CD4-positive, alpha-beta T cell treated with Interferon alpha-2 for 1 hour (primary cell): ENCODE data around the gene TREML1.
A peak's percentile ranks its signal among the peaks of the same experiment; 100 is the strongest.

Source experiments
- DNase-seq, 2 donors: peaks; one replicate each; pipeline ENCODE4 v3.0.0-alpha.2; 2020 to 2022

The TREML1 gene, protein sequence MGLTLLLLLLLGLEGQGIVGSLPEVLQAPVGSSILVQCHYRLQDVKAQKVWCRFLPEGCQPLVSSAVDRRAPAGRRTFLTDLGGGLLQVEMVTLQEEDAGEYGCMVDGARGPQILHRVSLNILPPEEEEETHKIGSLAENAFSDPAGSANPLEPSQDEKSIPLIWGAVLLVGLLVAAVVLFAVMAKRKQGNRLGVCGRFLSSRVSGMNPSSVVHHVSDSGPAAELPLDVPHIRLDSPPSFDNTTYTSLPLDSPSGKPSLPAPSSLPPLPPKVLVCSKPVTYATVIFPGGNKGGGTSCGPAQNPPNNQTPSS

DNA sequence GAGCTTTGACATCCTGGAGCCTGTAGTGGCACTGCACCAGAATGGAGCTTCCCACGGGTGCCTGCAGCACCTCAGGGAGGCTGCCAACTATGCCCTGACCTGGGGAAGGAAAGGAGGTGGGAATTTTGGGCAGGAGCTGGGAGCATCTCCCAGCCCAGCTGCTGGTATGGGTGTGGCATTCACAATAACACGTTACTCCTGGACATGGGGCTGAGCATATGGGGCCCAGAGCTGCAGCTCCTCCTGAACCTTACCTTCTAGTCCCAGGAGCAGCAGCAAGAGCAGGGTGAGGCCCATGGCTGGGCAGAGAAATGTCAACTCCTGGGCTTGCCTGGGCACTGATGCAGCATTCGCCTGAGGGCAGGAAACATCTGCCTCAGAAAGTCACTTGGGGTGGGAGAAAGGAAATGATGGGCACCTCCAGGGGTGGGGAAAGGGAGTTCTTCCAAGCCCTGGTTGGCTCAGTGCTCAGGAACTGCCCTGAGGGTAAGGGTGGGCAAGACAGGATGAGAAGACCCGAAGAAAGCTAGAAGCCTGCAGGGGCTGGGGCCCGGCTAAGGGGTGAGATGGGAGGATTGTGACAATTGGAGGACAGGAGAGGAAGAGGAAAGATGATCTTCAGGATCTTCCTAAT lies at the start of gene TREML1:
TSS of gene TREML1 (minus strand) at position 356 of the 634 bp plus-strand sequence. CDS start at position 297, 59 bp downstream.
- no peak for DNase-seq

DNA sequence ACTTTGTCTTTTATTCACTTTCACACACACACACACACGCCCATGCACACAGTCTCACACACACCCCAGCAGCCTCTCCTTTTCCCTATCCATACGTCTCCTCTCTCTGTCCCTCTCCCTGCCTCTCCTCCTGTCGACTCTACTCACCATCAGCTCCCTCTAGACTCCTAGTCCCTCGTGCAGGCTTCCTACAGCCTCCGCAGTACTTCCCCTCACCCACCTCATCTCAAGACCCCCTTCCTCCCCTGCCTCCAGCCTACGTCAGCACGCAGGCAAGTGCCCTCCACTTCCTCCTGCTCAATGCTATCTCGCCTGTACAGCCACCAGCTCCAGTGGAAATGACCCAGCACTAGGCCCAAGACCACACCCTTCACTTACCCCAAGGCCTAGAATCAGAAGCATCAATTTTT lies 47.6 kb upstream of the TREML1 start:
- DNase-seq: peak in 1 of 2 donors; percentile 27

DNA sequence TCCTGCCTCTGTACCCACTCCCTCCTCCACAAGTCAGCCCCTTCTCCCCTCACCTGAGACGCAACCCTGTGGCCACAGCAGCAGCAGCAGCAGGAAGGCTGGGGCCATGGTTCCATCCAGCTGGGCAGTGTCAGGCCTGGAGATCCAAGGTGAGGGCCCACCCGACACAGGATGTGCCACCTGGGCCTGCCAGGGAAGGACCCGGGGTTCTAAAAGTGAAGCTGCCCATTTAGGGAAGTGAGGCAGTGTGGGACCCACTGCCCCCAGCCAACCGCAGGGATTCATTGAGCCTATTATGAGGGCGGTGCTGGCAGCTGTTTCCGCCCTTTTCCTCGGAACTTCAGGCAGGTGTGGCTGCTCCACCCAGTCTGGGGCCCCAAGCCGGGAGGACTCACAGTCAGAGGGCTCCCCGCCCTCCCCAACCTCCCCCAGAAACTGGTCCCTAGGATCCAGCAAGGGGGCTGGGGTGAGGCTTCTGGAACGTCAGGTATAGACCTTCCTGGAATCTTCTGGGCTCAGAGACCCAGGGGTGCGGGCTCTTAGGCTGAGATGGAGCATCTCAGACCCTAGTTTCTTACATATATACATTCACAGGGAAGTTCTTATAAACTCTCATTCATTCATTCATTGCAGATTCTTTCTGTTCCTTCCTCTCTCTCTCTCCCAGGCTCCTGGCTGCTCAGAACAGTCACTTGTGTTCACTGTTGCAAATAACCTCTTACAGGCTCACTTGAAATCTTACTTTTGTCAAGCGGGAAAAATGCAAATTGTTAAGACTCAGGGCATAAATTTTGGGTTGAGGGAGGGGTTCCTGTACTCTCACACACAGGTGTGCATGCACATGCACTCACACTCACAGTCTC lies 47.0 kb upstream of the TREML1 start, which contains the start of gene TREML2:
TSS of gene TREML2 (minus strand) at position 249 of the 863 bp plus-strand sequence. CDS start at position 108, 141 bp downstream.
- peak; percentile 52 to 68 for DNase-seq

DNA sequence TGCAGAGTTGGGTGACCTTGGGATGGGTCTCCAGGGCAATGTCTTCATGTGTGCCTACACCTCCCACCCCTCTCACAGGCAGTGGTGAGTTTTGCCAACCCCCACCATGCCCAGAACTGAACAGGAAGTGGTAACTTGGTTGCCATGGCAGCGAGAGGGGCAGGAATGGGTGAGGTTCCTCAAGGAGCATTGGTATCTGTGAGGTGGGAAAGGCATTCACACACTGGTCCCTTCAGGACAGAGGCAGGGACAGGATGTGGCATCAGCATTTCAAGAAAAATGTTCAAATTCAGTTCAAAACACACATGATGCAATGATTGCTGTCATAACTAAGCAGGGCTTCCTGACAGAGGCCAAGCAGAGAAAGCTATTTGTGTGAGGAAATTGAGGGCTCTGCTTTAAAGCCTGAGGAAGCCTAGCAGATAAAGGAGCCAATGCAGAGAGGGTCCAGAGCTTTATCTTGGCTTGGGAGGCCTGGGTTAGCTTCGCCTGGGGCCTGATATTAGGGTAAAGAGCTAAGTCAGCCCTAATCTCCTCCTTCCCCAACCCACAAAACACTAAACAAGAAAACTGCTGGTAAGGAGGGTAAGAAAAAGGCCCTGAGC lies 46.3 kb upstream of the TREML1 start:
- DNase-seq: peak; percentile 85

DNA sequence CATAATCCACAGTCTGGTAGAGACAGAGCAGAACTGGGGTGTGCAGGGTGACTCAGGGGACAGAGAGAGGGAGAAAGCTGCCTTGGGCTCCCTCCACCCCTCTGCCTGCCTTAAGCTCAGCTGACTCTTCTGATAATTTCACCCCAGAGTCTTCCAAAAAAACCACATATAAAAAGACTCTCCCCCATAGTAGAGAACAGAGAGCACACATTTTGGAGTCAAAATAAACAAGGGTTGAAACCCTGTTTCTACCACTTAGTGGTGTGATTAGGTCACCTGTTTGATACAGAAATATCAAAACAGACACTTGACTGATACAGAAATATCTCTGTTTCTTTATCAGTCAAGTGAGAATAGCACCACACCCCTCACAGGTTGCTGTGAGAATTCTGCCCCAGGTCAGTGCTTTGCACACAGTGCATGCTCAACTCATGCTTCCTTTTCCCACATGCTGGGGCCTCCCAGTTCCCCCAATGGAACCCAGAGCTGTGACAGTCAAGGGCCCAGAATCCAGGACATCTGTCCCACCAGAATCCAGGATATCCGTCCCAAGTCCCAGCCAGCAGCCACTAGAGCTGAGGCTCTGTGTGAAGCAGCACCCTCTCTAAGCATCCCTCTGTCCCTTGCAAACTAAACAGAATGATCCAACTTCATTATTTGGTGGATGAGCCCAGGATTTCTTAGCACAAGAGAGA lies 45.6 kb upstream of the TREML1 start:
- DNase-seq: peak; percentile 31 to 52

DNA sequence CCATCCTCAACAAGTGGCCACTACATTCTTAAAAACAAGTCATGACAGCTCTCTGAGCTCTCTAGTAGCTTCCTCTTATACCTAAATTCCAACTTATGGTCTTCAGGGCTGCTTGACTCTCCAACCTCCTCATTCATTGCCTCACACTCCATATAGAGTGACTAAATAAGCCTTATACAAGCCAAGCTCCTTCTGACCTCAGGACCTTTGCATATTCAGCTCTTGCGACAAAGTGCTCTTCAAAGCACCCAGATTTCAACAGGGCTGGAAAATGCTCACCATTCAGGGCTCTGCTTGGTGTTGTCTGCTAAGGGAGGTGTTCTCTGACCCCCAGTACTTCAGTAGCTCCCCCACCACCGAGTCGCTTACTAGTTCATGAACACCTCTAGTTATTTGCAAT lies 43.1 kb upstream of the TREML1 start:
- no peak for DNase-seq

DNA sequence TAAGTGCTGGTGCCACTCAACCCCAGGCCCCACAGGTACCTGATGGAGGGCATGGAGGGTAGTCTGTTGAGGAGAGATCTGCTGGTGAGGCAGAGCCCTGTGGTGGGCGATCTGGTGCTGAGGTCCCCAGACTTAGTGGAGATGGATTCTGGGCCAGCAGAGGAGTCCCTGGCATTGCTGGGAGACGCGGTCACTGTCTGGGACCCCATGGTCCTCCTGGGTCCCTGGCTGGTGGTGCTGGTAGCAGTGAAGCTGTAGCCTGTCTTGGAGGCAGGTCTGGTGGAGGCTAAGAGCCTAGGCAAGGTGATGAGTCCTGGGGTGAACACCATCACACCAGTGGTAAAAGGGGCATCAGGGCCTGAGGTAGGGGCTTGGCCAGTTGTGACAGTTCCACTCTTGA lies 40.2 kb upstream of the TREML1 start:
- DNase-seq: no peak

DNA sequence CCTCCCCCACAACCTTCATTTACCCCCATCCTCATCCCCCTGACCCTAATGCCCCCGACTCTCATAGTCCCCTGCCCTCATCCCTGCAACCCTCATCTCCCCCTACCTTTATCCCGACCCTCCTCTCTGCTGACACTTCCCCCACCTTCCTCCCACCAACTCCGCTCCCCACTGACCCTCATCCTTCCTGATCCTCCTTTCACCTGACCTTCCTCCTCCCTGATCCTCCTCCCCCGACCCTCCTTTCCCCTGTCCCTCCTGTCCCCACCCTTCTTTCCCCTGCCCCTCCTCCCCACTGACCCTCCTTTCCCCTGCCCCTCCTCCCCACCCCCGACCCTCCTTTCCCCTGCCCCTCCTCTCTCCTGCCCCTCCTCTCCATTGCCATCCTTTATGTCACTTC lies 39.7 kb upstream of the TREML1 start:
- DNase-seq: no peak

DNA sequence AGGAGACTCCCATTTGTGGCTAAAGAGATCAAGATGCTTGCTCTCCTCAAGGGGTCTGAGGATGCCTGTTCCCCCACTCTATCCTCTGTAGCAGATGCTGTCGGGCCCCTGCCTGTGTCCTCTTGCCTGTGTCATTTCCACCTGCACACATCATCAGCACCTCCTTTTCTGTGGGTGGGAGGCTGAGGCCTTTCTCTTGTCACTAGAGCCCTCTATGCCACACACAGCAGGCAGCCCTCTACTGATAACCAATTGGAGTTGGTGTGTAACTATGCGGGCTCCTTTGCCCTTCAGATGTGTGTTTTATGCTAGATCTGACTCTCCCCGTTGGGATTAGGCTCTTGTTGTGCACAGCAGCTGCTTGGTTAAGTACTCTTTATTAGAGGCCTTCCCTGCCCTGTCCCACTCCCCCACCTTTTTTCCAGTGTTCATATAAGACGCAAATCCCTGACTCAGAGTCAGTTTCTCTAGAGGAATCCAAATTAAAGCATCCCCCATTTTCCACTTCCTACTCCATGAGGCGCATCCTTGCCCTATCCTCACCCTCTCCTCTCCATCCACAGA lies 39.1 kb upstream of the TREML1 start:
- no peak for DNase-seq

DNA sequence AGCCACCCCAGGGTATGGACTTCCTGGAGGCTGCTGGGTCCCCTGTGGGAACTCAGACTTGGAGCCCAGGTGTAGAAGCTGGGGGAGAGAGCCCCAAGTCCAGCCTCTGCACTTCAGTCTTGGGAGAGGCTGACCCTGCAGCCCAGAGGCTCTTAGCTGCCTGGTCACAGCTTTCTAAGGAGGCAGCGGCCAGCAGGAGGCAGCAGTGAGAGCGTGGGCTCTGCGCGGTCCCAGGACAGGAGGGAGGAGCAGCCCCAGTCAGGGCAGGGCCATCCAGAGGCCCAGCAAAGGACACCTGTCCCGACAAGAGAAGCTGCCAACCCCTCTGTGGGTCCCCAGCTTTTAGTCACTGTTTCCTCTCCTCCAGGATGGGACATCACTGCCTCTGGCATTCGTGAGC lies 37.4 kb upstream of the TREML1 start:
- peak in 1 of 2 donors; percentile 41 for DNase-seq

DNA sequence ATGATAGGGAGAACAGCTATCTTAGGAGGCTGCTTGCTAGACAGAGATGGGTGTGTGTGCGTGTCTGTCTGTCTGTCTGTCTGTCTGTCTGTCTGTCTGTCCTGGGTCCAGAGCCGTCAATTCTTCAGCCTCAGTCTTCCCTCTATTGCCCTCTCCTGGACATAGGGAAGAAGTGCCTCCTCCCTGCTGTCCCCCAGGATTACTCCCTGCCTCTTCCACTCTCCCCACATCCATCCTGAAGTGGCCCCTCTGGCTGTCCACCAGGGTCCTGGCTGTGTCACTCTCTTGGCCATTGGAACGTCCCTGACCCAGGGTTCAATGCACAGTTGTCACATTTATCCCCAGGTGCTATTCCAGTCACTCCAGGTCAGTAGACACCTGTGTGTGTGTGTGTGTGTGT lies 36.6 kb upstream of the TREML1 start:
- DNase-seq: no peak

DNA sequence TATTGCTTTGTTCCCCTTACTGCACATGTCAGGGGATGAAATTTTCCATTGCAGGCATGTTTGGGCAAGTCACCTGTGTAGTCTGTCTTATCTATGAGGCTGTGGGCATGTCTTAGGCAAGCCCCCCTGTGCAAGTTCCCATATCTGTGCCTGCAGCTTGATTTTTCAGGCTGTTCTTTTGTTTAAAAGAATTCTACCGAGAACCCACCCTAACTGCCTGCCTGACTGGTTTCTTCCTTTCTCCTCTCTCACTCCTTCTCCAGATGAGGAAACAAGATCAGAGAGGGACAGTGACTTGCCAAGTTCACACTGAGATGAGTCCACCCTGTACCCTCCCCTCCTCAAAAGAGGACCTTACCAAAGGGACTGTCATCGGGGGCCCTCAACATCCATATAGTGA lies 35.8 kb upstream of the TREML1 start:
- no peak for DNase-seq

DNA sequence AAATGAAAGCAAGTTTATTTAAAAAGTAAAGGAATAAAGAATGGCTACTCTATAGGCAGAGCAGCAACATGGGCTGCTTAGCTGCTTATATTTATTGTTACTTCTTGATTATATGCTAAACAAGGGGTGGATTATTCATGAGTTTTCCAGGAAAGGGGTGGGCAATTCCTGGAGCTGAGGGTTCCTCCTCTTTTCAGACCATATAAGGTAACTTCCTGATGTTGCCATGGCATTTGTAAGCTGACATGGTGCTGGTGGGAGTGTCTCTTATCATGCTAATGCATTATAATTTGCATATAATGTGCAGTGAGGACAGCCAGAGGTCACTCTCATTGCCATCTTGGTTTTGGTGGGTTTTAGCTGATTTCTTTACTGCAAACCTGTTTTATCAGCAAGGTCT lies 34.9 kb upstream of the TREML1 start:
- peak in 1 of 2 donors; percentile 31 for DNase-seq

DNA sequence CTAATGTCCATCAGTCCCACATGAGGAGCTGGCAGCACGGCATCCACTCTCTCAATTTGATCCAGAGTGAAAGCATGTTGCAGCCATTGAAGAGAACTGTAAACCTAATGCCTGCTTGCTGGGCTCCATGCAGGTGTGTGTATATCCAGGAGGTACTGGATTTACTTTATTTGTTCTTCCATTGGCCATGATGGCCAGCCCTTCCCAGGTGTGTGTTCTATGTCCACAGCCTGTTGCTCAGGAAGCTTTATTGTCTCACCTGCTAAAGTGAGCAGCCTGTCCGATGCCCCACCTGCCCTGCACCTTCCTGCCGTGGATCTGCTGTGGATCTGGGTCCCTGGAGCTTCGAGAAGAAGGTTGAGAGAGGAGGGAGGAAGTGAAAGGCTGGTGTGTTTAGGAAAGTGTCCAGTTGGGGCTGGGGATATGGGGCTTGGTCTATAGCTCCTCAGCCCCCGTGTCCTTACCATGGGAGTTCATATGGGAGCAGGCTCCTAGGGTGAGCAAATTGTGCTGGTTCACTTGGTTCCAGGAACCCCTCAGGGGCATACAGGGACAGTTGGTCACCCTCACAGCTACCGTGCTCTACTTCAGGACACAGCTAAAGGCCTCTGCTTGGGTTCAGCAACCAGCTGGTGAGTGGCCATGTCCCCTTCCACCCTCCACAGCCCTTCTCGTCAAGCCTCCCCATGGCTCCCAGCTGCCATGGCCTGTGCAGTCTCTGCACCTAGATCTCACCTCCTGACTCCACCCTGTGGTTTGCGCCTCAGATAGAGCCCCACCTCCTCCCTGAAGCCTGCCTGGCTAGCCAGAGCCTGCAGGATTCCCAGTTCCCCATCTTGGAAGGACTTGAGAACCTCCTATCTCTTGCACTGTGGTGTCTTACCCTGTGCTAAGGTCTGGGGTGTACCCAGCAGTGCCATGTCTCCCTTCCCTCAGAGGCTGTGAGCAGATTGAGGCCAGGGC lies 34.1 kb upstream of the TREML1 start:
- no peak for DNase-seq

DNA sequence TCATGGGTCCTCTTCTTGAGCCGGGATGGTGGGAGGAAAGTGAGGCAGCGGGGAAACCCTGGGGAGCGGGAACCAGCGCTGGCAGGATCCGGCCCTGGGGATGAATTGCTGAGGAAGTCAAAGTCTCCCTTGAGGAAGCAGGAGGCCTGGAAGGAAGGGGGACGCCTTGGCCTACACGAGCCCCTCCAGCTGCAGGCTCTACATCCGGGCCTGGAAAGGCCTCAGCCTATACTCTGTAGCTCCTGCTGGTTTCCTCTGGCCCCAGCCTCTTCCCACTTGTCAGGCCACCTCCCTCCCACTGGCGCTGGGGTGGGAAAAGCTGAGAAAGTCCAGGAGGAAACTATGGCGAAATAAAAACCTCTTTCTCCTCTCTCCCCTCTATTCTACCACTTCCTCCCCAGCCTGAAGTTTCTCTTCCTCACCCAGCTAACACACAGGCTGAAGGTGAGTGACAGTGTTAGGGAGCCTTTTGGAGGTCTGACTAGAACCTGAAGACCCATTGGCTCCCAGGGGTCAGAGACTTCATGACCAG lies 31.9 kb upstream of the TREML1 start:
- no peak for DNase-seq

DNA sequence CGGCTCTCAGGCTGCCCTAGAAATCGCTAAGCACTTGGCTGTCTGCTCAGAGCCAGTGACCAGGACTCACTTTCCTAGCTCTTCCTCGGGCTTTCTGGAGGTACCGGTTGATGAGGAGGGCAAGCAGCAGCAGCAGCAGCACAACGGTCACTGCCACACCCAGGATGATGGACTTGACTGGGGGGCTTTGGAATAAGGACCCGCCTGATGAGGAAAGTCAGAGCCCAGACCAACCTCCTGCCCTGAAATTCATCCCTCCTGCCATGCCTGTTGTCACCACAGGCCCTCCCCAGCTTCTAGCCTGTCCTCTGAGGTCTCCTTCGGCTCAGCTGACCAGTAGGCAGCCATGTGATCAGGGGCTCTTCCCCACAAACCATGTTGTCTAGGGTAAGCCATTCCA lies 30.6 kb upstream of the TREML1 start:
- no peak for DNase-seq

DNA sequence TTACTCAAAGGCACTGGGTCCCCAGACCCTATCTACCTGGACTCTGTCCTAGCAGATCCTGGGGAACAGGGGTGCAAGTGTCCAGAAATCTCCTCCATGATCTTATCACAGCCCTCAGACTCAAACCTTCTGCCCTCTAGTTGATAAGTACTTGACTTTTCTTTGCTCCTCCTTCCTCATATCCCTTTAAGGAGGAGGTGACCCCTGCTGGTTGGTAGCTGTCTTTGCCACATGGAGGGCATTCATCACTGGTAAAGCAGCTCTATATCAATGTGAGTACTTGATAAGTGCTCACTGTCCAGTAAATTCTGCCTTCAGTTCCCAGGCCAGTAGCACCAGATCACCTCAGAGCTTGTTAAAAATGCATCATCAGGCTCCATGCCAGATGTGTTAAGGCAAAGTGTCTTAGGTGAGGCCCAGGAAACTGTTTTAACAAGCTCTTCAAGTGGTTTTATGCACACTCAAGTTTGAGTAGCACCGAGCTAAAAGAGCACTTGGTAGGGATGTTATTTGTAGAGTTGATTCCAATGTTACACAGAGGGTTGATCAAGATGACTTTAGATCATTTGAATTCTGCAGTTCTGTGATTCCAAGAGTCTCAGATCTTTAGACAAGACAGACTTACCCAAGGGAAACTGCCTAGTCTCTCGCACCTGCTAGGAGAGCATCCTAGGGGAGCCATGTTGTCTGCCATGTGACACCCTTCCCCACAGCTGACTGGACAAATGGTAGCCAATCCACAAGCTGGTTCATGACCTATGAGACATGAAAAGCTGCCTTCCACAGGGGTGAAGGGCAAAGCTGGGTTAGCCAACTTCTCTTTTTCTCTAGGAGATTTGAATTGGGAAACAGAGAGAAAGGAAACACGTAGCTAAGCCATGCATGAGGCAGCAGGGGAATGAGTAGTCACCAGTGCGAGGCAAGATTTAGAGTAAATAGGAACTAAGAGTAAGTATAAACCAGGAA lies 28.2 kb upstream of the TREML1 start:
- peak; percentile 74 for DNase-seq

DNA sequence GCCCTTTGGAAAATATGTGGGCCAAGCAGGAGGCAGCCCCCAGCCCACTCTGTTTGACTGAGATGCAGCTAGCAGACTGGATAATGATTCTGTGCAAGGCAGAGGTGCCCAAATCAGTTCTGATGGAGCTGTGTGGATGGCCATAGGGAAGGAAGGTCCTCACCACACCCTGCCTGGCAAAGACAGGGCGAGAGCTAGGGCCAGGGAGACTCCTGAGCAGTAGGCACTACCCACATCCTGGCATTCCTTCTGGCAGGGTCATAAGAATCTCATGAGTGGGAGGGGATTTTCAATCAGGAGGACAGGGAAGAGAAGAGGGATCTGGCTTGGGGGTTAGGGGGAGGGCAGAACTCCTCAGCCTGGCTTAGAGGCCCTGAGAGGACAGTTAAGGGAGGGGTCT lies 27.4 kb upstream of the TREML1 start:
- DNase-seq: no peak

DNA sequence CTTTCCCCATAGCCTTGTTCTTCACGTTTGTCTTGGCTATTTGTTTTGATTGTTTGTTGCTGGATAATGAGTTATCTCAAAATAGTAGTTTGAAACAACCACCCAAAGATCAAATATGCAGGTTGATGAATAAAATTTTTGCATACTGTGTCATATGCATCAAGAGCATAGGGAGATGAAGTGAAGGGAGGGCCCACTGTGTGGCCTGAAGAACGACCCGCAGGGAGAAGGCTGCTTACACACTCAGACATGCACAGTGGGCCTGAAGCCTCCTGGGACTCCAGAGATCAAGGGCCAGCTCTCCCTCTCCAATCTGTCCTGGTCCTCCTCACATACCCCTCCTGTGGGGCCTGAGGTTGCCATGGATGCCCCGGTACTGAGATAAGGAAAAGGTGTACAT lies 25.0 kb upstream of the TREML1 start:
- no peak for DNase-seq
